Fibroblast of skin of scalp (primary cell): ENCODE results near the gene PARP16.
"Not testable (repeated sequence)": the region's sequence is repeated elsewhere in the genome, so short reads cannot be mapped to it uniquely, and the experiment has no call there.

ENCODE experiments used
- DNase-seq: peaks from one replicate; pipeline ENCODE4 v3.0.0-alpha.2; 2013

Gene PARP16

GRCh38 chr15:65232520-65232919 lies 54.2 kb downstream of the PARP16 start:
- DNase-seq = no peak

- DNase-seq = no peak
Observed at GRCh38 chr15:65231306-65231705, 55.4 kb downstream of the PARP16 start.

- DNase-seq = not testable (repeated sequence)
Observed at GRCh38 chr15:65226901-65227300, 59.8 kb downstream of the PARP16 start.

- DNase-seq = no peak
Observed at GRCh38 chr15:65226221-65226620, 60.5 kb downstream of the PARP16 start.

GRCh38 chr15:65223996-65224395 lies 62.7 kb downstream of the PARP16 start:
- no peak for DNase-seq

GRCh38 chr15:65222891-65223290 lies 63.8 kb downstream of the PARP16 start:
- no peak for DNase-seq

GRCh38 chr15:65221697-65222096 lies 65.0 kb downstream of the PARP16 start:
- no peak for DNase-seq

- no peak for DNase-seq
Observed at GRCh38 chr15:65219137-65219536, 67.5 kb downstream of the PARP16 start.

- no peak for DNase-seq
Observed at GRCh38 chr15:65217526-65218482, 68.9 kb downstream of the PARP16 start.

GRCh38 chr15:65215496-65215895 lies 71.2 kb downstream of the PARP16 start:
- DNase-seq = no peak

- DNase-seq = no peak
Observed at GRCh38 chr15:65214010-65214409, 72.7 kb downstream of the PARP16 start.

GRCh38 chr15:65213241-65213640 lies 73.4 kb downstream of the PARP16 start:
- DNase-seq = no peak

GRCh38 chr15:65212097-65212496 lies 74.6 kb downstream of the PARP16 start:
- peak; percentile 7 for DNase-seq

GRCh38 chr15:65211482-65211982 lies 75.2 kb downstream of the PARP16 start:
- DNase-seq = peak; percentile 67

- DNase-seq = no peak
Observed at GRCh38 chr15:65210770-65211481, 75.8 kb downstream of the PARP16 start, which contains the start of gene CILP. Gene CILP, minus strand, starts transcription at chr15:65211473. Its CDS starts 1,718 bp downstream, at chr15:65209755.

- no peak for DNase-seq
Observed at GRCh38 chr15:65209701-65210643, 76.7 kb downstream of the PARP16 start.

GRCh38 chr15:65208647-65209046 lies 78.0 kb downstream of the PARP16 start:
- no peak for DNase-seq
